Measurements from ENCODE around the gene PHF13. TPM values are rescaled to one million over a fixed set of nuclear protein-coding genes. Genes with fewer than 3 reads are reported as not detected.

Gene PHF13
- total and polyA plus RNA-seq, 9 of the 15 experiments (the other 6 are each of a cell fraction or from before 2014, with no cell fraction given): 1.8 to 36.1 (median 11.7) TPM

GRCh38 chr1:6614929-6615785 is 1.6 kb downstream of the PHF13 start (continued):
- TF ChIP-seq ZNF518B (CRISPR knock-in tag; IDR thresholded peaks at IDR 0.05) (no peak), KDM5B (IDR thresholded peaks at IDR 0.05; ENCODE audit: insufficient replicate concordance, low read depth, low read length) (no peak), CHCHD3 (CRISPR knock-in tag; IDR thresholded peaks at IDR 0.05) (no peak), PCBP1 (IDR thresholded peaks at IDR 0.05; ENCODE audit: low read depth, low read length, poor library complexity, severe bottlenecking) (peak; percentile 47), MYC (IDR thresholded peaks at IDR 0.05; ENCODE audit: low read depth, low read length) (no peak), MYC (CRISPR knock-in tag; IDR thresholded peaks at IDR 0.05; ENCODE audit: borderline replicate concordance, low read depth) (no peak), YBX1 (IDR thresholded peaks at IDR 0.05) (no peak), ZNF76 (CRISPR knock-in tag; IDR thresholded peaks at IDR 0.05; ENCODE audit: borderline replicate concordance) (no peak), ZBTB7A (IDR thresholded peaks at IDR 0.05; ENCODE audit: borderline replicate concordance, control insufficient read depth, low read depth, low read length) (peak; percentile 82), NRF1 (conservative IDR thresholded peaks at IDR 0.05 in 1 of 2, IDR thresholded peaks at IDR 0.05 in 1 of 2) (no peak), ZBTB26 (CRISPR knock-in tag; IDR thresholded peaks at IDR 0.05) (no peak), KAT2B (IDR thresholded peaks at IDR 0.05; ENCODE audit: low read depth, low read length) (no peak), ZNF263 (CRISPR knock-in tag; IDR thresholded peaks at IDR 0.05; ENCODE audit: borderline replicate concordance) (no peak), ZNF165 (CRISPR knock-in tag; IDR thresholded peaks at IDR 0.05; ENCODE audit: borderline replicate concordance) (no peak), ZNF639 (CRISPR knock-in tag; conservative IDR thresholded peaks at IDR 0.05 in 1 of 2, IDR thresholded peaks at IDR 0.05 in 1 of 2) (no peak), HNRNPL (IDR thresholded peaks at IDR 0.05; ENCODE audit: low read depth, low read length) (no peak), DEAF1 (CRISPR knock-in tag; IDR thresholded peaks at IDR 0.05) (no peak)

Data from K562 (cell line).